Fibroblast of mammary gland (primary cell): ENCODE data around the gene NCBP3.

Experiments
- DNase-seq: peaks from one replicate; pipeline ENCODE4 v3.0.0-alpha.2; 2010; ENCODE audit warnings: low read depth
- H3K4me3 ChIP-seq: 2 replicates; pipeline ENCODE4 v1.5.1; 2011; ENCODE audit warnings: low read depth, mild to moderate bottlenecking, low read length, moderate library complexity; ENCODE audit not compliant: control insufficient read depth
- TF ChIP-seq, protein P1 (sequence below): conservative IDR thresholded peaks from 2 replicates; pipeline ENCODE4 v1.5.1; 2011; ENCODE audit warnings: low read depth, low read length, inconsistent platforms; ENCODE audit not compliant: control insufficient read depth, insufficient read depth

The NCBP3 gene

DNA sequence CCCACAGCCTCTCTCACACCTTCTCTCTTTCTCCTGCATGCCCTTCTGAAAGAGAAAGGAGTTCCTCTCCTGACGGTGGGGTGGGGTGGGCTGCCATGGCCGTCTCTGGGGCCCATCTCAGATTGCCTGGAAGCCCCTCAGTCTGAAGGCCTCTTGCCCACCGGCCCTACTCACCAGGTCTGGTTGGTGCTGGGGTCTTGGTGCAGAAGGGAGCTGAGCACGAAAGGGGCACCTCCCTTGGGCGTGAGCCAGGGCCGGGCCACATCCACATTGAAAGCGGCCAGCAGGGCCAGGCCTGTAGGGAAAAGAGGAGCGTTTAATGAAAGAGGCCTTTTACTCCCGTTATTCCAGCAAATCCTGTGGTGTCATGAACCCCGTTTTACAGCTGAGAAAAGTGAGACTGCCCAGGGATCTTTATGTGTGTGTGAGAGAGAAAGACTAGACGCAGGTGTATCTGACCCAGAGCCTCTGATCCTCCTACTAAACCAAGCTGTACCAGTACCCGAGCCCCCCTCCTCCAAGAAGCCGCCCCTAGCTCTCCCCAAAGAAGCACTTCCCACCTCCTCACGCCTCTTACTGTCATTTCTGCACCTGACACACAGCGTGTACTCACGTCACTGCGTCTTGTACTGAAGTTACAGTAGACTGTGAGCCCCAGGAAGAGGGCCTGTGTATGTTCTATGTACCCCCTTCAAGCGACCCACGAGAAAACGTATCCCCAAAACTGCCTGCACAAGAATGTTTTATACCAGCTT lies 68.5 kb downstream of the NCBP3 start:
- TF ChIP-seq, protein P1, sequence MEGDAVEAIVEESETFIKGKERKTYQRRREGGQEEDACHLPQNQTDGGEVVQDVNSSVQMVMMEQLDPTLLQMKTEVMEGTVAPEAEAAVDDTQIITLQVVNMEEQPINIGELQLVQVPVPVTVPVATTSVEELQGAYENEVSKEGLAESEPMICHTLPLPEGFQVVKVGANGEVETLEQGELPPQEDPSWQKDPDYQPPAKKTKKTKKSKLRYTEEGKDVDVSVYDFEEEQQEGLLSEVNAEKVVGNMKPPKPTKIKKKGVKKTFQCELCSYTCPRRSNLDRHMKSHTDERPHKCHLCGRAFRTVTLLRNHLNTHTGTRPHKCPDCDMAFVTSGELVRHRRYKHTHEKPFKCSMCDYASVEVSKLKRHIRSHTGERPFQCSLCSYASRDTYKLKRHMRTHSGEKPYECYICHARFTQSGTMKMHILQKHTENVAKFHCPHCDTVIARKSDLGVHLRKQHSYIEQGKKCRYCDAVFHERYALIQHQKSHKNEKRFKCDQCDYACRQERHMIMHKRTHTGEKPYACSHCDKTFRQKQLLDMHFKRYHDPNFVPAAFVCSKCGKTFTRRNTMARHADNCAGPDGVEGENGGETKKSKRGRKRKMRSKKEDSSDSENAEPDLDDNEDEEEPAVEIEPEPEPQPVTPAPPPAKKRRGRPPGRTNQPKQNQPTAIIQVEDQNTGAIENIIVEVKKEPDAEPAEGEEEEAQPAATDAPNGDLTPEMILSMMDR, result no peak
- no peak for DNase-seq
- H3K4me3 ChIP-seq, result no peak overlapping the region

DNA sequence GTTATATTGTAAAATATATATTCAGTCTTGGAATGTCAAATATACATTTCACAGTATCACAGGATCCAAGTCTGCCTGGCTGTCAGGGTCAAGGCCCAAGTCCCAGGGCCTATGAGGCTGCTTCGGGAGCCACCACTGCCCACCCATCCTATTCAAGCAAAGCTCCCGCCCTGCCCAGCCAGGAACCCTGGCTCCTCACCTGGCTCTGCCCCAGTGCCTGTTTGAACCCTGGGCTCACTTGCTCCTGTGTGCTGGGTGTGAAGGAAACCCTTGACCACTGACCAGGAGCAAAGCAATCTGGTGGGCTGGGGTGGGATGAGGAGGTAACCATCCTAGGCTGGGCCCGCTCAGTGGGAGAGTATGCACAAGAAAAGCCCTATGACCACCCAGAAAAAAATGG lies 72.1 kb downstream of the NCBP3 start:
- TF ChIP-seq, protein P1, result no peak
- no peak overlapping the region for H3K4me3 ChIP-seq

DNA sequence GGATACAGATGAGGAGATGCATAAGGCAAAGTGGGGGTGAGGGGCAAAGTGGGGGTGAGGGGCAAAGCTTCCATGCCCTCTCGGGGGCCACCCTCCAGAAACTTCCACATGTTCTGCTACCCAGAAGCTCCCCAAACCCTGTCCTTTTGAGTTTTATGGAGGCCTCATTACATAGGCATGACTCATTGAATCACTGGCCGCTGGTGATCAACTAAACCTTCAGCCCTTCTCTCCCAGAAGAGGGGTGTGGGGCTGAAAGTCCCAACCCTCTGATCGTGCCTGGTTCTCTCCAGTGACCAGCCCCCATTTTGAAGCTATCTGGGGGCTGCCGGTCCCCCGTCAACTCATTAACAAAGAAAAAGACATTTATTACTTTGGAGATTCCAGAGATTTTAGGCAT lies 72.5 kb downstream of the NCBP3 start:
- TF ChIP-seq, protein P1, result no peak
- peak; percentile 26 for DNase-seq

More for the DNA sequence above, 72.1 kb downstream of the NCBP3 start:
- DNase-seq, result no peak

DNA sequence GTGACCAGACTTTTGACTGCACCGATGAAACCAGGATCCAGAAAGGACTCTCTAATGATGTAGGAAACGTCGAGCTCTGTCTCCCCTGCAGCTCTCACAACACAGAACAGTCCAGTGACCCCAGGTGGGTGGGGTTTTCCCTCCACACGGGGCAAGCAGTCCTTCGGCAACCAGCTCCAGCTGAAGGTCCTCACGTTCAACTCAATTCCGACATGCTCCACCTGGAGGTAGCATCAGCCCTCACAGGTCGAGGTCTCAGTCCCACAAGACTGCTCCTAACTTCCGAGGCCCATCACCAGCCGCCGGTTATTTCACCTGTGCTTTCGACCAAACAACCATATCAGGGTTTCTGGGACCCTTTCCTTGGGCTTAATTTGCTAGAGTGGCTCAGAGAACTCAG lies 73.3 kb downstream of the NCBP3 start:
- no peak for DNase-seq
- H3K4me3 ChIP-seq, result no peak overlapping the region
- TF ChIP-seq, protein P1, result no peak

More for the DNA sequence above, 72.5 kb downstream of the NCBP3 start:
- H3K4me3 ChIP-seq, result no peak overlapping the region

DNA sequence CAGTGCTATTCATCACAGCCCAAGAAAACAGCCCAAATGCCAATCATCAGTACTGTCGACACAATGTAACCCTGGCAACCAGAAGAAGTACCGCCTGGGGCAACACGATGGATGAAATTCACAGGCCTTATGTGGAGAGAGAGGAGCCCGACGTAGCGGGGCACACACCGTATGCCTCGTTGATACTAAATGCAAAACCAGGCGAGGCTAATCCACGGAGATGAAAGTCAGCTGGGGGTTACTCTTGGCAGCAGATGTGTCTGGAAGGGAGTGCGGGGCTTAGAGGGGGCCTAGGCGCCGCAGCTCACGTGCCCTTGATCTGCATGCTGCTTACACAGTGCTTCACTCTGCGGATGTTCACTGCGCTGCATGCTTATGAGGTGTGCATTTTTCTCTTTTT lies 74.9 kb downstream of the NCBP3 start:
- DNase-seq, result no peak
- H3K4me3 ChIP-seq, result no peak overlapping the region
- TF ChIP-seq, protein P1, result no peak

DNA sequence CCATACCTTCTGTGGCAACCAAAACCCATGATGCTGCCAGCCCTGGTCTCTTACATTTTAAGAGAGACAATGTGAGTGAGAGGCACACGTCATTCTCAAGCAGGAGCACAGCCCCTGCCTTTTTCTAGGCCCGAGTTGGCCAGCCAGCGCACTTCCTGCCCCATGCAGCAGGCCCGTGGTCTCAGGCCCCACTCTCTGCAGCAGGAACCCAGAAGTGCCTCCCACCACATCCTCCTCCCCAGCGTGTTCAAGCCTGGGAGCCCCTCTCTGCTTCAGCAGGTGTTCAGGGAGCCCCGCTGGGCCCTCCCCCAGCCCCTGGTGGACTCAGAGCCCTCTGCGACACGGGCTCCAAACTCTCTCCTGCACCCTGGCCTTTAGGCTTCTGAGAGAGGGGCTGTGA lies 75.6 kb downstream of the NCBP3 start:
- H3K4me3 ChIP-seq, result no peak overlapping the region
- no peak for DNase-seq
- TF ChIP-seq, protein P1, result no peak
